ENCODE results near the gene SIGLEC8. TPM values are rescaled to one million over a fixed set of nuclear protein-coding genes. Genes with fewer than 3 reads are reported as not detected.

SIGLEC8 gene
- total and polyA plus RNA-seq, 2 of the 4 experiments (the other 2 are of a cell fraction): not detected

DNA sequence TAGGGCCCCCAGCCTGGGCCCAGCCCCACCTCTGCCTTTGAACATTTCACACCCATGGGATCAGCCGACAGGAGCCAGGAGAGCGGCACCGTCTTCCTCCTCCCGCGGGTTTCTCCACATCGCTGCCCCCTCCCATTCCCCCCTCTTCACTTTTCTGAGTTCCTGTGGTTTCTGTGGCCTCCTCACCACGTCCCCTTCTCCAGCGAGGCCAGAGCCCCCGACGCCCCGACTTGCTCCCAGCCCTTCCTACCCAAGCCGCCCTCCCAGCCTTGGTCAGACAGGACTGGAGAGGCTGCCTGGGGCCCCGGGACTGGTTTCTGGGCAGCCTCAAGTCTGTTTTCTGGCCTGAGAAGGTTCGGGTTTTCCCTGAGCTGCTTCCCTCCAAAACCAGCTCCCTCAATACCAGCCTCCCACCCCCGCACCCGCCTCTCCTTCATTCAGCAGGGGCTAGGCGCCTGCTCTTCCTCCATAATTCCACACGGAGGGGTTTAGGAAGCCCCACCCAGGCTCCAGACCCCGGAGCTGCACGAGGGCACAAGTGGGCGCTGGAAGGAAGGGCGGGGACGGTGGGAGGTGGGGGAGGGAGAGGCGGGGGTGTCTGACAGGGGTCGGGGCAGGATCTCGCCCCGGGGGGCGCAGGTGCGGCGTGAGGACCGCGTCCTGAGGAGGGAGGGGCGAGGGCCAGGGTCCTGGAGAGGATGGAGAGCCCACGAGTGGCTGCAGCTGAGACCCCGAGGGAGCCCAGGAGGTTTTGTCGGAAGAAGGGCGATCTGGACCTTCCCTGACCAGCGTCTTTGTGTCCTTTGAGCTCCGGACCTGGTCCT lies 36.8 kb downstream of the SIGLEC8 start:
- no peak overlapping the region for H2BK5ac ChIP-seq (ENCODE audit: low read depth, low read length, poor library complexity, severe bottlenecking)
- H2AK5ac ChIP-seq (ENCODE audit: low read depth, low read length): no peak overlapping the region
- H3K23ac ChIP-seq (ENCODE audit: low read depth, low read length): no peak overlapping the region
- 0% methylated on average over 3 of the region's 39 CpGs; no CpG with 5 or more reads in 1 of the 2 experiments for WGBS, 2 experiments (ENCODE audit: extremely low coverage in 2 of 2, insufficient read length in 1 of 2)
- H3K9me3 ChIP-seq (ENCODE audit: control insufficient read depth, insufficient read depth, low read length): no peaks in the 10 kb centered on the region
- no peak overlapping the region for H2AFZ ChIP-seq (replicated peaks; ENCODE audit: low read length, poor library complexity)
- H3K4me1 ChIP-seq (ENCODE audit: control insufficient read depth, insufficient read depth, low read length): no peaks in the 10 kb centered on the region
- TF ChIP-seq MAZ (IDR thresholded peaks at IDR 0.05; ENCODE audit: borderline replicate concordance, low read depth, low read length) (no peak), MXI1 (IDR thresholded peaks at IDR 0.05; ENCODE audit: borderline replicate concordance, low read depth, low read length) (no peak), FOS (IDR thresholded peaks at IDR 0.05; ENCODE audit: low read depth, low read length) (no peak), NFE2L2 (IDR thresholded peaks at IDR 0.05; ENCODE audit: low read depth, low read length) (no peak), MAFK (IDR thresholded peaks at IDR 0.05; ENCODE audit: low read depth, low read length) (no peak), RFX5 (IDR thresholded peaks at IDR 0.05; ENCODE audit: low read depth, low read length) (no peak), POLR2A (IDR thresholded peaks at IDR 0.05; ENCODE audit: low read depth, low read length) (no peak)
- TF ChIP-seq, protein P1, sequence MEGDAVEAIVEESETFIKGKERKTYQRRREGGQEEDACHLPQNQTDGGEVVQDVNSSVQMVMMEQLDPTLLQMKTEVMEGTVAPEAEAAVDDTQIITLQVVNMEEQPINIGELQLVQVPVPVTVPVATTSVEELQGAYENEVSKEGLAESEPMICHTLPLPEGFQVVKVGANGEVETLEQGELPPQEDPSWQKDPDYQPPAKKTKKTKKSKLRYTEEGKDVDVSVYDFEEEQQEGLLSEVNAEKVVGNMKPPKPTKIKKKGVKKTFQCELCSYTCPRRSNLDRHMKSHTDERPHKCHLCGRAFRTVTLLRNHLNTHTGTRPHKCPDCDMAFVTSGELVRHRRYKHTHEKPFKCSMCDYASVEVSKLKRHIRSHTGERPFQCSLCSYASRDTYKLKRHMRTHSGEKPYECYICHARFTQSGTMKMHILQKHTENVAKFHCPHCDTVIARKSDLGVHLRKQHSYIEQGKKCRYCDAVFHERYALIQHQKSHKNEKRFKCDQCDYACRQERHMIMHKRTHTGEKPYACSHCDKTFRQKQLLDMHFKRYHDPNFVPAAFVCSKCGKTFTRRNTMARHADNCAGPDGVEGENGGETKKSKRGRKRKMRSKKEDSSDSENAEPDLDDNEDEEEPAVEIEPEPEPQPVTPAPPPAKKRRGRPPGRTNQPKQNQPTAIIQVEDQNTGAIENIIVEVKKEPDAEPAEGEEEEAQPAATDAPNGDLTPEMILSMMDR (conservative IDR thresholded peaks at IDR 0.05; ENCODE audit: low read depth, low read length): no peak
- TF ChIP-seq, protein P2, sequence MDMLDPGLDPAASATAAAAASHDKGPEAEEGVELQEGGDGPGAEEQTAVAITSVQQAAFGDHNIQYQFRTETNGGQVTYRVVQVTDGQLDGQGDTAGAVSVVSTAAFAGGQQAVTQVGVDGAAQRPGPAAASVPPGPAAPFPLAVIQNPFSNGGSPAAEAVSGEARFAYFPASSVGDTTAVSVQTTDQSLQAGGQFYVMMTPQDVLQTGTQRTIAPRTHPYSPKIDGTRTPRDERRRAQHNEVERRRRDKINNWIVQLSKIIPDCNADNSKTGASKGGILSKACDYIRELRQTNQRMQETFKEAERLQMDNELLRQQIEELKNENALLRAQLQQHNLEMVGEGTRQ (IDR thresholded peaks at IDR 0.05; ENCODE audit: low read depth, low read length): no peak
- H3K27ac ChIP-seq (ENCODE audit: insufficient read depth, low read length): no peak overlapping the region
- H3K4ac ChIP-seq (ENCODE audit: low read depth, low read length): no peak overlapping the region
- DNase-seq: no peak
- dilution Hi-C loops (cut with HindIII; ENCODE audit: low sequenced_read_pairs, unreplicated experiment) (no loop called here), intact Hi-C loops (cut with micrococcal nuclease) (loop anchor here (2.0 to 5.0 kb wide), 4 partner anchors 84 to 357 kb away; no protein-coding TSS in a partner anchor), in situ Hi-C loops (cut with MboI; ENCODE audit: low sequenced_read_pairs) (no loop called here)
- CTCF ChIA-PET: interaction anchor here (0.5 to 1.9 kb wide), 4 partner anchors 16 to 357 kb away, joined by 3 to 6 read pairs (median 4); no protein-coding TSS in a partner anchor
- H3K9ac ChIP-seq (ENCODE audit: low read depth, low read length): no peak overlapping the region
- no peak overlapping the region for H2BK120ac ChIP-seq (ENCODE audit: low read depth, low read length)
- no peak overlapping the region for H3K4me2 ChIP-seq (ENCODE audit: low read depth, low read length)
- H3K27me3 ChIP-seq (ENCODE audit: control insufficient read depth, insufficient read depth, low read length): no peaks in the 10 kb centered on the region
- ATAC-seq (ENCODE audit: low read depth): no peak
- no peaks in the 10 kb centered on the region for H3K9me1 ChIP-seq (ENCODE audit: insufficient read depth, low read length)
- peak overlapping the region; percentile 76 for H2AK9ac ChIP-seq (replicated peaks; ENCODE audit: low read depth, low read length, poor library complexity)
- H3K36me3 ChIP-seq (ENCODE audit: control insufficient read depth, insufficient read depth, low read length): no peaks in the 10 kb centered on the region
- no peak overlapping the region for H3K56ac ChIP-seq (ENCODE audit: extremely low read depth, insufficient read depth, low read length)
- no peaks in the 10 kb centered on the region for H3K79me1 ChIP-seq (ENCODE audit: low read depth in 1 of 2, low read length in 2 of 2)
- no peak overlapping the region for H4K8ac ChIP-seq (ENCODE audit: low read depth in 2 of 2, low read length in 2 of 2)
- no peak overlapping the region for H2BK20ac ChIP-seq (ENCODE audit: low read depth, low read length)
- H2BK15ac ChIP-seq (ENCODE audit: low read depth, low read length): no peak overlapping the region
- no peaks in the 10 kb centered on the region for H4K20me1 ChIP-seq (ENCODE audit: insufficient read depth, low read length)
- no TSS peak for BruUV-seq (replicated peaks)
- H4K5ac ChIP-seq (ENCODE audit: low read depth, low read length): no peak overlapping the region
- POLR2A ChIA-PET (ENCODE audit: unreplicated experiment): no interaction called here
- no peak overlapping the region for H3K4me3 ChIP-seq (ENCODE audit: insufficient read depth, low read depth, low read length)
- no peak overlapping the region for H4K91ac ChIP-seq (ENCODE audit: insufficient read depth, low read depth, low read length)
- no peak overlapping the region for H3K18ac ChIP-seq (ENCODE audit: low read depth, low read length)
- H3K14ac ChIP-seq (replicated peaks; ENCODE audit: low read depth, low read length): no peak overlapping the region

Measured in IMR-90 (cell line).